IMR-90 (cell line): Measurements from ENCODE around the gene MEIKIN. TPM values are rescaled to one million over a fixed set of nuclear protein-coding genes. Genes with fewer than 3 reads are reported as not detected.

Source experiments
- ATAC-seq: fragments of 200-7000 bp; cut with Tn5 transposase; 2 replicates; pipeline ENCODE4 v1.9.1; 2020; ENCODE audit warnings: low read depth, mild to moderate bottlenecking, moderate library complexity
- BruUV-seq: library from RNA; stranded (reverse); fragments of 400-500 nt; replicated peaks from 2 replicates; lab custom pipeline; 2021; lab: Mats Ljungman, UMichigan
- CTCF ChIA-PET: fragments of 300-600 bp; formaldehyde crosslinking; extraction: SDS; loops from one replicate; lab custom pipeline; 2021; ENCODE audit warnings: antibody characterized with exemption; lab: Yijun Ruan, JAX
- POLR2A ChIA-PET: fragments of 300-600 bp; sonication (Branson Sonifier 250); formaldehyde crosslinking; loops from one replicate; lab custom pipeline; 2022; ENCODE audit warnings: antibody characterized with exemption; ENCODE audit not compliant: unreplicated experiment; lab: Charles Lee
- DNase-seq: peaks from one replicate; pipeline ENCODE4 v3.0.0; 2013
- H2AFZ ChIP-seq: replicated peaks from 2 replicates; pipeline ENCODE3; 2013; ENCODE audit warnings: low read length, mild to moderate bottlenecking; ENCODE audit not compliant: poor library complexity
- H2AK5ac ChIP-seq: 2 replicates; pipeline ENCODE4 v1.6.1; 2013; ENCODE audit warnings: low read depth, low read length, inconsistent platforms
- H2AK9ac ChIP-seq: replicated peaks from 2 replicates; pipeline ENCODE3; 2013; ENCODE audit warnings: mild to moderate bottlenecking, low read depth, low read length, moderate library complexity; ENCODE audit not compliant: poor library complexity
- H2BK120ac ChIP-seq: 2 replicates; pipeline ENCODE4 v1.6.1; 2013; ENCODE audit warnings: low read depth, low read length, inconsistent platforms
- H2BK15ac ChIP-seq: 3 replicates; pipeline ENCODE4 v1.6.1; 2013; ENCODE audit warnings: low read depth, low read length, inconsistent platforms
- H2BK20ac ChIP-seq: 2 replicates; pipeline ENCODE4 v1.6.1; 2013; ENCODE audit warnings: low read depth, mild to moderate bottlenecking, inconsistent platforms, low read length, moderate library complexity
- H2BK5ac ChIP-seq: 2 replicates; pipeline ENCODE4 v1.6.1; 2013; ENCODE audit warnings: mild to moderate bottlenecking, low read depth, low read length, inconsistent platforms; ENCODE audit not compliant: poor library complexity, severe bottlenecking
- H3K14ac ChIP-seq: replicated peaks from 2 replicates; pipeline ENCODE4 v1.6.1; 2013; ENCODE audit warnings: low read depth, low read length, inconsistent platforms
- H3K18ac ChIP-seq: 2 replicates; pipeline ENCODE4 v1.6.1; 2013; ENCODE audit warnings: low read depth, low read length, control low read depth
- H3K23ac ChIP-seq: 2 replicates; pipeline ENCODE4 v1.6.1; 2013; ENCODE audit warnings: low read depth, low read length, inconsistent platforms
- H3K27ac ChIP-seq: 2 replicates; pipeline ENCODE4 v1.5.1; 2013; ENCODE audit warnings: mild to moderate bottlenecking, control low read depth, low read length; ENCODE audit not compliant: insufficient read depth
- H3K27me3 ChIP-seq: 2 replicates; pipeline ENCODE4 v1.6.1; 2013; ENCODE audit warnings: low read length; ENCODE audit not compliant: control insufficient read depth, insufficient read depth
- H3K36me3 ChIP-seq: 2 replicates; pipeline ENCODE4 v1.6.1; 2013; ENCODE audit warnings: low read length, mixed read lengths; ENCODE audit not compliant: control insufficient read depth, insufficient read depth
- H3K4ac ChIP-seq: 2 replicates; pipeline ENCODE4 v1.6.1; 2013; ENCODE audit warnings: low read depth, low read length, inconsistent platforms
- H3K4me1 ChIP-seq: 2 replicates; pipeline ENCODE4 v1.6.1; 2013; ENCODE audit warnings: low read length, mixed read lengths; ENCODE audit not compliant: control insufficient read depth, insufficient read depth
- H3K4me2 ChIP-seq: 2 replicates; pipeline ENCODE4 v1.6.1; 2013; ENCODE audit warnings: low read depth, mild to moderate bottlenecking, control low read depth, low read length, moderate library complexity
- H3K4me3 ChIP-seq: 2 replicates; pipeline ENCODE4 v1.5.1; 2013; ENCODE audit warnings: low read depth, mild to moderate bottlenecking, control low read depth, low read length, moderate library complexity; ENCODE audit not compliant: insufficient read depth
- H3K56ac ChIP-seq: 2 replicates; pipeline ENCODE4 v1.6.1; 2013; ENCODE audit warnings: low read length, inconsistent platforms; ENCODE audit not compliant: insufficient read depth; ENCODE audit errors: extremely low read depth
- H3K79me1 ChIP-seq, 2 experiments: 2 replicates each; pipeline ENCODE4 v1.6.1; 2013; ENCODE audit warnings: low read length in 2 of 2, inconsistent platforms in 1 of 2, low read depth in 1 of 2
- H3K9ac ChIP-seq: 2 replicates; pipeline ENCODE4 v1.6.1; 2013; ENCODE audit warnings: low read depth, low read length, control low read depth
- H3K9me1 ChIP-seq: 2 replicates; pipeline ENCODE4 v1.6.1; 2013; ENCODE audit warnings: low read length, inconsistent platforms; ENCODE audit not compliant: insufficient read depth
- H3K9me3 ChIP-seq: 2 replicates; pipeline ENCODE4 v1.6.1; 2013; ENCODE audit warnings: low read length; ENCODE audit not compliant: control insufficient read depth, insufficient read depth
- H4K20me1 ChIP-seq: 2 replicates; pipeline ENCODE4 v1.6.1; 2013; ENCODE audit warnings: low read length, inconsistent platforms; ENCODE audit not compliant: insufficient read depth
- H4K5ac ChIP-seq: 2 replicates; pipeline ENCODE4 v1.6.1; 2013; ENCODE audit warnings: mild to moderate bottlenecking, low read depth, low read length, control low read depth
- H4K8ac ChIP-seq, 2 experiments: 2 replicates each; pipeline ENCODE4 v1.6.1; 2013; ENCODE audit warnings: low read depth in 2 of 2, low read length in 2 of 2, control low read depth in 1 of 2, inconsistent platforms in 1 of 2
- H4K91ac ChIP-seq: 2 replicates; pipeline ENCODE4 v1.6.1; 2013; ENCODE audit warnings: low read depth, low read length, inconsistent platforms; ENCODE audit not compliant: insufficient read depth
- BHLHE40 ChIP-seq: fragments of 150-350 bp; IDR thresholded peaks from 2 replicates; pipeline ENCODE4 v1.6.1; 2016; ENCODE audit warnings: mild to moderate bottlenecking, low read depth, low read length
- CEBPB ChIP-seq: IDR thresholded peaks from 2 replicates; pipeline ENCODE4 v1.6.1; 2012; ENCODE audit warnings: low read depth, low read length, improper control_type of control experiment
- CHD1 ChIP-seq: IDR thresholded peaks from 2 replicates; pipeline ENCODE4 v1.6.1; 2012; ENCODE audit warnings: low read depth, low read length, improper control_type of control experiment
- FOS ChIP-seq: fragments of 150-350 bp; IDR thresholded peaks from 2 replicates; pipeline ENCODE4 v1.6.1; 2016; ENCODE audit warnings: low read depth, low read length
- MAFK ChIP-seq: IDR thresholded peaks from 2 replicates; pipeline ENCODE4 v1.6.1; 2012; ENCODE audit warnings: low read depth, low read length, improper control_type of control experiment
- MAZ ChIP-seq: IDR thresholded peaks from 2 replicates; pipeline ENCODE4 v1.6.1; 2012; ENCODE audit warnings: low read depth, mild to moderate bottlenecking, low read length, improper control_type of control experiment, moderate library complexity, borderline replicate concordance
- MXI1 ChIP-seq: IDR thresholded peaks from 2 replicates; pipeline ENCODE4 v1.6.1; 2012; ENCODE audit warnings: low read depth, mild to moderate bottlenecking, low read length, moderate library complexity, borderline replicate concordance
- NFE2L2 ChIP-seq: fragments of 150-350 bp; IDR thresholded peaks from 2 replicates; pipeline ENCODE4 v1.6.1; 2016; ENCODE audit warnings: low read depth, mild to moderate bottlenecking, low read length
- POLR2A ChIP-seq: IDR thresholded peaks from 2 replicates; pipeline ENCODE4 v1.6.1; 2012; ENCODE audit warnings: mild to moderate bottlenecking, low read depth, low read length
- RAD21 ChIP-seq: IDR thresholded peaks from 2 replicates; pipeline ENCODE4 v1.6.1; 2012; ENCODE audit warnings: low read length, improper control_type of control experiment
- RCOR1 ChIP-seq: IDR thresholded peaks from 2 replicates; pipeline ENCODE4 v1.6.1; 2012; ENCODE audit warnings: mild to moderate bottlenecking, low read length, improper control_type of control experiment; ENCODE audit not compliant: insufficient replicate concordance
- RFX5 ChIP-seq: IDR thresholded peaks from 2 replicates; pipeline ENCODE4 v1.8.0; 2012; ENCODE audit warnings: low read depth, mild to moderate bottlenecking, low read length, moderate library complexity
- SMC3 ChIP-seq: fragments of 150-350 bp; IDR thresholded peaks from 2 replicates; pipeline ENCODE4 v1.6.1; 2016; ENCODE audit warnings: low read depth, mild to moderate bottlenecking, antibody characterized with exemption, low read length, moderate library complexity
- WGBS, 2 experiments: methylation state at CpG; one replicate each; pipeline versions ENCODE4 v1.1.5 to v1.1.7; 2013; ENCODE audit warnings: missing lambda C conversion rate in 2 of 2; ENCODE audit not compliant: insufficient read length in 1 of 2; ENCODE audit errors: extremely low coverage in 2 of 2; 5-methylcytosine and 5-hydroxymethylcytosine counted together
- dilution Hi-C: fragments of 300-500 bp; cut with HindIII; formaldehyde crosslinking; loops from one replicate; pipeline ENCODE4 v1.14.3; 2018; ENCODE audit warnings: low sequenced_read_pairs; ENCODE audit not compliant: unreplicated experiment
- in situ Hi-C: fragments of 300-500 bp; cut with MboI; formaldehyde crosslinking; loops from 3 replicates; pipeline ENCODE4 v1.14.3; 2019; ENCODE audit warnings: low sequenced_read_pairs, inconsistent platforms, mixed read lengths
- intact Hi-C: fragments of 100-400 bp; cut with micrococcal nuclease; formaldehyde crosslinking; loops from 2 replicates; pipeline ENCODE4 v1.10.0; 2022
- polyA plus RNA-seq, 3 experiments: library from polyadenylated mRNA; depleted of rRNA; stranded (reverse); fragments of >200 nt; gene quantifications; 2 replicates each; pipeline ENCODE4 v1.2.3, GENCODE V29; 2012; ENCODE audit warnings: low replicate concordance in 1 of 3
- total RNA-seq: library from RNA; depleted of rRNA; stranded (reverse); fragments of >200 nt; gene quantifications from 2 replicates; pipeline ENCODE4 v1.2.3, GENCODE V29; 2012
- TF ChIP-seq, protein P1 (sequence below): conservative IDR thresholded peaks from 2 replicates; pipeline ENCODE4 v1.5.1; 2012; ENCODE audit warnings: mild to moderate bottlenecking, low read depth, low read length, improper control_type of control experiment
- TF ChIP-seq, protein P2 (sequence below): fragments of 150-350 bp; IDR thresholded peaks from 2 replicates; pipeline ENCODE4 v1.6.1; 2017; ENCODE audit warnings: mild to moderate bottlenecking, antibody characterized with exemption, low read length, low read depth
- TF ChIP-seq, protein P3 (sequence below): fragments of 150-350 bp; IDR thresholded peaks from 2 replicates; pipeline ENCODE4 v1.6.1; 2016; ENCODE audit warnings: low read depth, mild to moderate bottlenecking, low read length, moderate library complexity, borderline replicate concordance

MEIKIN gene
- total and polyA plus RNA-seq, 2 of the 4 experiments (the other 2 are of a cell fraction): not detected

DNA sequence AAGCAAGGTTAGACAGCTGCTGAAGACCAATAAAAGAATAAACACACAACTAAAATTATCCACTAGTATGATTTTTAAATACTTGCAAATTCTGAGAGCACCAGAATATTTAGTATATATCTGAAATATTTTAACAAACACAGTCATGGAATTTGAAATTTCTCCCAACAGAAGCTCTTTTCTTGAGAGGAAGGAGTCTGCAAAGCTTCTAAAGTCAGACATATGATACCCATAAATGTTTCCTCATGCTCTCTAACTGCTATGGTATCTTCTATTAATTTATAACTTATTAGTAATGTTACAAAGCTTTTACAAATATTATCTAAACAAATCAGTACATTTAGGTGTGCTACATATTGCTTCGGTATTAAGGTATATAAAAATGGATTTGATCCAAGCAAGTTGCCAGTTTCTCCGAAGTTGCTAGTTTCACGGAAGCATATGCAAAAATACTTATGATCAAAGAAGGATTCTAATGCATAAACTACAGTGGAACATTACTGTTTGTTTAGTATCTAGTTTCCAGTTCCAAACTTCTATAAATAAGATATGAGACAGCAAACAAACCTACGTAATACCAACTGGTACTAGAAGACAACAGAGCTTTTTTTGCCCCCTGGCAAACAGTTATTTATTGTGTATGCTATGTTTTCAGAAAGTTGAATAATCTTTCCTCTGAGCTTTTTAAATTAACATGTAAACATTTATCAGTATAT is 170.7 kb downstream of the MEIKIN start:
- H3K4me1 ChIP-seq: peaks cover 1% of the 10 kb centered on the region
- no peak overlapping the region for H4K5ac ChIP-seq
- H3K36me3 ChIP-seq: no peaks in the 10 kb centered on the region
- no peak overlapping the region for H3K23ac ChIP-seq
- H2BK120ac ChIP-seq: no peak overlapping the region
- peaks cover 76% of the 10 kb centered on the region for H4K20me1 ChIP-seq
- WGBS, 2 experiments: no CpG with 5 or more reads among the region's 4 CpGs
- no peak overlapping the region for H2AK5ac ChIP-seq
- no peak overlapping the region for H4K8ac ChIP-seq
- H3K27ac ChIP-seq: no peak overlapping the region
- no peak overlapping the region for H3K56ac ChIP-seq
- ATAC-seq (no peak), DNase-seq (no peak)
- BruUV-seq: no TSS peak
- no peaks in the 10 kb centered on the region for H3K9me3 ChIP-seq
- POLR2A ChIA-PET: no interaction called here
- H3K9ac ChIP-seq: no peak overlapping the region
- CTCF ChIA-PET: interaction anchor here (0.6 to 0.9 kb wide), 2 partner anchors 21 to 1434 kb away, joined by 3 to 4 read pairs; no protein-coding TSS in a partner anchor
- no peak overlapping the region for H3K14ac ChIP-seq
- no peak overlapping the region for H3K18ac ChIP-seq
- H3K9me1 ChIP-seq: peaks cover 3% of the 10 kb centered on the region; the same call in 1 of the 2 replicates
- TF ChIP-seq POLR2A (no peak), CHD1 (no peak), NFE2L2 (no peak), MXI1 (no peak), SMC3 (no peak), RAD21 (no peak), MAFK (no peak), MAZ (no peak), RFX5 (no peak), BHLHE40 (no peak), FOS (no peak), CEBPB (no peak), RCOR1 (no peak)
- TF ChIP-seq, protein P1, sequence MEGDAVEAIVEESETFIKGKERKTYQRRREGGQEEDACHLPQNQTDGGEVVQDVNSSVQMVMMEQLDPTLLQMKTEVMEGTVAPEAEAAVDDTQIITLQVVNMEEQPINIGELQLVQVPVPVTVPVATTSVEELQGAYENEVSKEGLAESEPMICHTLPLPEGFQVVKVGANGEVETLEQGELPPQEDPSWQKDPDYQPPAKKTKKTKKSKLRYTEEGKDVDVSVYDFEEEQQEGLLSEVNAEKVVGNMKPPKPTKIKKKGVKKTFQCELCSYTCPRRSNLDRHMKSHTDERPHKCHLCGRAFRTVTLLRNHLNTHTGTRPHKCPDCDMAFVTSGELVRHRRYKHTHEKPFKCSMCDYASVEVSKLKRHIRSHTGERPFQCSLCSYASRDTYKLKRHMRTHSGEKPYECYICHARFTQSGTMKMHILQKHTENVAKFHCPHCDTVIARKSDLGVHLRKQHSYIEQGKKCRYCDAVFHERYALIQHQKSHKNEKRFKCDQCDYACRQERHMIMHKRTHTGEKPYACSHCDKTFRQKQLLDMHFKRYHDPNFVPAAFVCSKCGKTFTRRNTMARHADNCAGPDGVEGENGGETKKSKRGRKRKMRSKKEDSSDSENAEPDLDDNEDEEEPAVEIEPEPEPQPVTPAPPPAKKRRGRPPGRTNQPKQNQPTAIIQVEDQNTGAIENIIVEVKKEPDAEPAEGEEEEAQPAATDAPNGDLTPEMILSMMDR: no peak
- TF ChIP-seq, protein P2, sequence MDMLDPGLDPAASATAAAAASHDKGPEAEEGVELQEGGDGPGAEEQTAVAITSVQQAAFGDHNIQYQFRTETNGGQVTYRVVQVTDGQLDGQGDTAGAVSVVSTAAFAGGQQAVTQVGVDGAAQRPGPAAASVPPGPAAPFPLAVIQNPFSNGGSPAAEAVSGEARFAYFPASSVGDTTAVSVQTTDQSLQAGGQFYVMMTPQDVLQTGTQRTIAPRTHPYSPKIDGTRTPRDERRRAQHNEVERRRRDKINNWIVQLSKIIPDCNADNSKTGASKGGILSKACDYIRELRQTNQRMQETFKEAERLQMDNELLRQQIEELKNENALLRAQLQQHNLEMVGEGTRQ: no peak
- TF ChIP-seq, protein P3, sequence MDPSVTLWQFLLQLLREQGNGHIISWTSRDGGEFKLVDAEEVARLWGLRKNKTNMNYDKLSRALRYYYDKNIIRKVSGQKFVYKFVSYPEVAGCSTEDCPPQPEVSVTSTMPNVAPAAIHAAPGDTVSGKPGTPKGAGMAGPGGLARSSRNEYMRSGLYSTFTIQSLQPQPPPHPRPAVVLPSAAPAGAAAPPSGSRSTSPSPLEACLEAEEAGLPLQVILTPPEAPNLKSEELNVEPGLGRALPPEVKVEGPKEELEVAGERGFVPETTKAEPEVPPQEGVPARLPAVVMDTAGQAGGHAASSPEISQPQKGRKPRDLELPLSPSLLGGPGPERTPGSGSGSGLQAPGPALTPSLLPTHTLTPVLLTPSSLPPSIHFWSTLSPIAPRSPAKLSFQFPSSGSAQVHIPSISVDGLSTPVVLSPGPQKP: no peak
- H3K79me1 ChIP-seq: peaks cover 12 to 62% of the 10 kb centered on the region in 2 experiments
- no peak overlapping the region for H2AFZ ChIP-seq
- no peak overlapping the region for H2BK20ac ChIP-seq
- no peak overlapping the region for H4K91ac ChIP-seq
- no peak overlapping the region for H3K4me2 ChIP-seq
- no peak overlapping the region for H2AK9ac ChIP-seq
- no peak overlapping the region for H3K4me3 ChIP-seq
- no peaks in the 10 kb centered on the region for H3K27me3 ChIP-seq
- intact Hi-C loops: no loop called here
- in situ Hi-C loops: no loop called here
- dilution Hi-C loops: no loop called here
- H3K4ac ChIP-seq: no peak overlapping the region
- no peak overlapping the region for H2BK15ac ChIP-seq
- no peak overlapping the region for H2BK5ac ChIP-seq
